Neuron (in vitro differentiated cells): ENCODE data around the gene SNX22.

Experiments used
- H2AFZ ChIP-seq: one replicate; pipeline ENCODE4 v1.6.1; 2013; ENCODE audit warnings: low read depth, mild to moderate bottlenecking, inconsistent platforms, low read length, moderate library complexity
- H3K27me3 ChIP-seq: one replicate; pipeline ENCODE4 v1.6.1; 2013; ENCODE audit warnings: low read length; ENCODE audit not compliant: insufficient read depth
- H3K36me3 ChIP-seq: one replicate; pipeline ENCODE4 v1.6.1; 2013; ENCODE audit warnings: low read length; ENCODE audit not compliant: insufficient read depth
- H3K4me1 ChIP-seq: one replicate; pipeline ENCODE4 v1.6.1; 2013; ENCODE audit warnings: low read length; ENCODE audit not compliant: insufficient read depth
- H3K4me3 ChIP-seq: 2 replicates; pipeline ENCODE4 v1.5.1; 2013; ENCODE audit warnings: mild to moderate bottlenecking, low read length, moderate library complexity
- H3K9me3 ChIP-seq: one replicate; pipeline ENCODE4 v1.6.1; 2013; ENCODE audit warnings: low read length

Gene SNX22

GRCh38 chr15:64166102-64166890, 14.8 kb downstream of the SNX22 start:
- Histone ChIP-seq H2AFZ (no peak overlapping the region), H3K9me3 (no peaks in the 10 kb centered on the region), H3K27me3 (no peaks in the 10 kb centered on the region), H3K36me3 (peaks cover 15% of the 10 kb centered on the region), H3K4me1 (peaks cover 17% of the 10 kb centered on the region), H3K4me3 (no peak overlapping the region)

- H3K4me1 ChIP-seq: peaks cover 18% of the 10 kb centered on the region
- H2AFZ ChIP-seq: no peak overlapping the region
- peaks cover 32% of the 10 kb centered on the region for H3K36me3 ChIP-seq
Observed at GRCh38 chr15:64180235-64180824, 28.8 kb downstream of the SNX22 start.

GRCh38 chr15:64182859-64183370, 31.4 kb downstream of the SNX22 start:
- Histone ChIP-seq H3K27me3 (no peaks in the 10 kb centered on the region), H3K36me3 (peaks cover 27% of the 10 kb centered on the region), H3K4me3 (no peak overlapping the region), H2AFZ (no peak overlapping the region), H3K9me3 (no peaks in the 10 kb centered on the region), H3K4me1 (peaks cover 18% of the 10 kb centered on the region)

More at GRCh38 chr15:64180235-64180824, 28.8 kb downstream of the SNX22 start:
- H3K27me3 ChIP-seq: no peaks in the 10 kb centered on the region
- no peaks in the 10 kb centered on the region for H3K9me3 ChIP-seq
- H3K4me3 ChIP-seq: no peak overlapping the region

- no peaks in the 10 kb centered on the region for H3K27me3 ChIP-seq
- no peak overlapping the region for H2AFZ ChIP-seq
- H3K4me3 ChIP-seq: no peak overlapping the region
- H3K9me3 ChIP-seq: no peaks in the 10 kb centered on the region
- H3K4me1 ChIP-seq: peaks cover 7% of the 10 kb centered on the region
- peaks cover 26% of the 10 kb centered on the region for H3K36me3 ChIP-seq
Observed at GRCh38 chr15:64185146-64185911, 33.8 kb downstream of the SNX22 start.

- H3K27me3 ChIP-seq: no peaks in the 10 kb centered on the region
- no peaks in the 10 kb centered on the region for H3K9me3 ChIP-seq
- no peak overlapping the region for H2AFZ ChIP-seq
- no peaks in the 10 kb centered on the region for H3K4me1 ChIP-seq
- H3K36me3 ChIP-seq: peaks cover 26% of the 10 kb centered on the region
- no peak overlapping the region for H3K4me3 ChIP-seq
Observed at GRCh38 chr15:64187396-64188191, 36.1 kb downstream of the SNX22 start.

GRCh38 chr15:64191971-64192830, 40.7 kb downstream of the SNX22 start:
- Histone ChIP-seq H3K9me3 (no peaks in the 10 kb centered on the region), H3K4me3 (no peak overlapping the region), H3K27me3 (no peaks in the 10 kb centered on the region), H2AFZ (no peak overlapping the region), H3K36me3 (peaks cover 23% of the 10 kb centered on the region), H3K4me1 (no peaks in the 10 kb centered on the region)

GRCh38 chr15:64193971-64194370, 42.4 kb downstream of the SNX22 start:
- Histone ChIP-seq H3K4me1 (no peaks in the 10 kb centered on the region), H3K4me3 (no peak overlapping the region)

GRCh38 chr15:64197425-64197824, 45.9 kb downstream of the SNX22 start:
- H3K4me1 ChIP-seq: no peaks in the 10 kb centered on the region
- no peak overlapping the region for H2AFZ ChIP-seq
- H3K4me3 ChIP-seq: no peak overlapping the region
- H3K9me3 ChIP-seq: no peaks in the 10 kb centered on the region
- no peaks in the 10 kb centered on the region for H3K27me3 ChIP-seq
- peaks cover 22% of the 10 kb centered on the region for H3K36me3 ChIP-seq

More at GRCh38 chr15:64193971-64194370, 42.4 kb downstream of the SNX22 start:
- H2AFZ ChIP-seq: no peak overlapping the region
- H3K9me3 ChIP-seq: no peaks in the 10 kb centered on the region
- peaks cover 11% of the 10 kb centered on the region for H3K36me3 ChIP-seq
- H3K27me3 ChIP-seq: no peaks in the 10 kb centered on the region

GRCh38 chr15:64205202-64205601, 53.7 kb downstream of the SNX22 start:
- Histone ChIP-seq H3K4me3 (no peak overlapping the region), H3K4me1 (no peaks in the 10 kb centered on the region), H3K9me3 (no peaks in the 10 kb centered on the region), H3K36me3 (peaks cover 26% of the 10 kb centered on the region), H3K27me3 (no peaks in the 10 kb centered on the region), H2AFZ (no peak overlapping the region)
